HUDEP-2 (cell line): ENCODE data around the gene VOPP1.

Experiments
- DNase-seq, 76 experiments: peaks; one replicate each; lab custom pipeline; 2025; ENCODE audit not compliant: unreplicated experiment in 76 of 76; lab: John Stamatoyannopoulos, UW

The VOPP1 gene

DNA sequence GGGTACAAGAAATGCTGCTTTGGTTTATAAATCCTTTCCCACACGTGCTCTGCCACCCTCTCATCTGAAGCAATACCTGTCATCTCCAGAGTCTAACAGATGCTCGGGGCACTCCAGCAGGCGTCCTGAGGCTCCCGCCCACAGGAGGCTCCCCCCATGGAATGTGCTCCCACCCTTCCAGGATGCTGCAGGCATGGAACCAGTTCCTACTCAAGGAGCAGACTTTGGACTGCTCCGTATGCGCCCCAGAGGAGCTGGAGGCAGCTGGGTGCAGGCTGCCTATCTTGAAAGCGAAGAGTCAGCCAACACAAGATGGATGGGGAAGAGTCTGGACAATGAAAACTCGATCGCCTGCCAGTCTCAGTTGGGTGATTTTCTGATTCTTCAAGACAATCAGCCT lies 75.4 kb downstream of the VOPP1 start:
- DNase-seq, result no peak

DNA sequence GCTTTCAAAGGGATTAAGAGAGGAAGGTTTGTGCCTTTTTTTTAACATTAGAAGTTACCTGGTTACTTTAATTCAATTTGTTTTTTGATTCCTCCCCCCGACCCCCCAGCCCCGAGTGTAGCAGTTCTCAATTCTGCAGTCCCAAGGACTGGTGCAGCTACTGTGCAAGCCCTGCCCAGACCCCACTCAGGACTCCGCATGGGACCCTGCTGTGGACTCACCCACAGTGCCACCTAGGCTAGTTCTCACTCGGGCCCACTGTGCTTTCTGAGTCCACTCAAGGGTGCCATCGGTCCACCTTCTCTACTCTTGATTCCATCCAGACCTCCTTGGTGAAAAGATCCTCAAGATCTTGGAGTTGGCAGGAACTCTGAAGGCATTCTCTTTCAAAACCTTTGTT lies 77.4 kb downstream of the VOPP1 start:
- DNase-seq, result no peak

DNA sequence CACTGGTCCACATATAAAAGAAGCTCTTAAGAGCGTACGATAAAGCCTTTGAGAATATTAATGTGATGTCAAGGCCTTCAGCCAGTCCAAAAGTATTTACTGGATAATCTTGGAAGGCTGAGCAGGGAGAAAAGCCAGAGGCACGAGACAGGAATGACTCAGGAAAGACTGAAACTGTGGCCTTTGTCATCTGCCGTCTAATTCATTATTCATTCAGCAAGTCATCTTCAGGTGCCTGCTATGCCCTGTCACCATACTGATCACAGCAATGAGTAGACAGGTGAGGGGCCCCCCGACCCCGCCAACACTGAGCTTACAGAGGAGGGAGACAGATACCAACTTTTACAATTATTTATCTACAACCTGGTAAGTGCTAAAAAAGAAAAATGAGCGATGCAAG lies 78.9 kb downstream of the VOPP1 start:
- DNase-seq, result no peak

DNA sequence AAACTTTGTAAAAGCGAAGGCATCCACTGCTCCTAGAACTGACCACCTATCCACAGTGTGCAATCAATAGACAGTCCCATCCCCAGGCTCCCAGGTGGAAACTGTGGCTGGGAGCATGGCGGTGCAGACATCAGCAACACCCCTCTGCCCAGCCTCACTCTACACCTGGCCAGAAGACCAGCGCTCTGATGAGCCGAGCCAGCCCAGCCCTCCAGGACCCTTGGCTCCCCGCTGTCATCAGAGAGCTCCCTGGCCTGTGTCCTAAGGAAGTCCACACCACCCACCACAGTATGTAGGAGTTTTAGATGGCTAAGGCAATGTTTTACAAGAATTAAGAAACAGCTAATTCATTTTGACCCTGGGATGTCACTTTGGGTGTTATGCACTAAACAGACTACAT lies 81.0 kb downstream of the VOPP1 start:
- DNase-seq, result no peak

DNA sequence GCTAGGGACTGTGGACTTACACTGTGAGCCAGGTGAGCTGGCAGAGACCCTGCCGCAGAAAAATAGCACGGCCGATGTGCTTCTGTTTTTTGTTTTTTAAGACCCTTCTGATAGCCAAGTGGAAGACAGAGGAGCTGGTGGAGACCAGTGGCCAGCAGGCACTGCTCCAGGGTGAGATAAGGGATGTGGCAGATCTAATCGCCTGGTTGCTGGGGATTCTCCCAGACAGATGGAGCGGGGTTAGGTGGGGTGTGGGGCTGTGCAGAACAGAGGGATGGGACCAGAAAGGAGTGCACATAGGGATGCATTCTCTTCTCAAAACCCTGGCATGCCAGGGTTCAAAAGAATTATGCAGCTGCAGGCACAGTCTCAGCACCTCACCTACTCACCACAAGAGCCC lies 82.2 kb downstream of the VOPP1 start:
- DNase-seq, result no peak

DNA sequence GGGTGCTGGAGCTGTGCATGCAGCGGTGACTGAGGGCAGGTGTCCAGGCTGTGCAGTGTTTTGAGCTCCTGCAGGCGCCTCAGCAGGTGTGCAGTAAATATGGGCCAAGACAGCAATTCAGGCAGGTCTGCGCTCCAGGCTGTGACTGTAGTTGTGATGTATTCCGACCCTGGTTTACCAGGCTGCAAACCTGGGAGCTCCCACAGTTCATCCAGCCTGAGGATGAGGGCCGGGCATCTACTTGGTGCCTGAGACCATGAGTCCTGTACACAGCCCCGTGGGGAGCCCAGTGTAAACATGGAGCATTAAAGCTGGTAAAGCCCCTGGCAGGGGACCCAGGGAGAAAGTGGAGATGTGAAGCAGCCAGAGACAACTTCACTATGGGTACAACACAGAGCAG lies 82.8 kb downstream of the VOPP1 start:
- DNase-seq, result no peak

DNA sequence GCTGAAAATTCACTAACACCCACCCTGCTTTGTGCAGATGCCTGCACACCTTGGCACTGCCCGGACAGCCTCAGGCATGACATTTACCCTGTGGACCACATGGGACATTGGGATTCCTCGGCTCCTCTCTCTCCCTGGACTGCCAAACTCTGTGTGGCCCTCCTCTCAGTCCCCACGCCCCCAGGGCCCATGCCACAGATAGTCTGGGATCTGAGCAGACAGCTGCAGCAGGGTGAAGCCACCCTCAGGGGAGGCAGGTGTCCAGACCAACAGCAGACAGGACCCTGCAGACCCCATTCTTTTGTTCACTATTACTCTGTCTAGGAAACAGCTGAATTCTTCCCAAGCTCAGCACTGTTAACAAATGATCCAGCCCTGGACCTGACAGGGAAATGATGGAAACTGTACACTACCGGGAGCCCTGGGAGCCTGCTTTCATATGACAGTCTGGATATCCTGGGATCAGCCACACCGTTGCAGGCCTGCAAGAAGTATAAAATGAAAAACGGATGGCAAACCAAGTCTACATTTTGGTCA lies 83.4 kb downstream of the VOPP1 start:
- DNase-seq, result no peak

DNA sequence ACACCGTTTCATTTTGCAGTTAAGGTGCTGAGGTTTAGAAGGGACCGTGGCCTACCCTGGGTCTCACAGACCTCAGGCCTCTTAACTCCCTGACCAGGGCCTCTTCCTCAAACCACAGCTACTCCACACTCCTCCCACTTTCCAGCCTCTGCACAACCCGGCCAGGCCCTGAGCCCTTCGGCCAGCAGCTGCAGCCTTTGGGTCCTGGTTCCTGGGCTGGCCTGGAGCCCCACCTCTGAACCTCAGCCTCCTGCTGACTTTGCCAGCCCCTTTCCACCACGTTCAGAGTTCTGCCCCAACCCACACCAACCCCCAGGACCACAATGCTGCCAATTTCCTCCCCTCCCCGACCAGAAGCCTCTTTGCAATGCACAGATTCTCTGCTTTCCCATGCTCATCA lies 84.1 kb downstream of the VOPP1 start:
- DNase-seq, result no peak

DNA sequence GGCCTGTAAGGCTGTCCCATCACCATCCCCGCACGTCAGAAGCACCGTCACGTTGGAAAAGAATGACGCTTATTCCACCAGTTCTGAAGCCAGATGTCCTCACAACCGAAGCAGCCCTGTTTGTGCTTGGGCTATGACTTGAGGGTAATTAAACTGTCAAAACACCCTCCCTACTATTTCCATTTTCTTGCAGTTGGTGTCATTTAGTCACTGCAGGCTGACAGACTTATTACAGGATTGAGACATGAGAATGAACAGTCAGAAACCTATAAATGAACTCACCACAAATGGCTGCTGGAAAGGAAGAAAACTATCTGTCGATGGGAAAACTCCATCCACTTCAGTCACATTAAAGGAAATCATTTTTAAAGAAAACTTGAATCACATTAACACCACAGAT lies 85.3 kb downstream of the VOPP1 start:
- DNase-seq, result no peak

DNA sequence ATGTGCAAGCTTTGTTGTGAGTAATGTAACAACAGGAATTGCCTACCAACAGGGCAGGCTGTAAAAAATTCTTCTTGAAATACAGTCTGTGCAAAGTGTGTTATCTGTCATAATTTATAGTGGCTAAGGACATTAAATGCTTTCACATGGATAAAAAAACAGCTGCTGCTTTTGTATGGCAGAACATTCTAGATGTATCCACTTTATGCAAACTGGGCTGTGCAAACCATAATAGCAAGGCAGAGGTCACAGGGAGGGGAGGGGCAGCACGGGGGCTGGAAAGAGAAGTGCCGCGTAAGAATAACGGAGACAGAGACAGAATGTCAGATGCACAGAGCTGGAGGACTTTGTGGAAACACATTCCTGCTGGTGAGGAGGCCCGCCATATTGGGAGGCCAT lies 86.1 kb downstream of the VOPP1 start:
- no peak for DNase-seq

DNA sequence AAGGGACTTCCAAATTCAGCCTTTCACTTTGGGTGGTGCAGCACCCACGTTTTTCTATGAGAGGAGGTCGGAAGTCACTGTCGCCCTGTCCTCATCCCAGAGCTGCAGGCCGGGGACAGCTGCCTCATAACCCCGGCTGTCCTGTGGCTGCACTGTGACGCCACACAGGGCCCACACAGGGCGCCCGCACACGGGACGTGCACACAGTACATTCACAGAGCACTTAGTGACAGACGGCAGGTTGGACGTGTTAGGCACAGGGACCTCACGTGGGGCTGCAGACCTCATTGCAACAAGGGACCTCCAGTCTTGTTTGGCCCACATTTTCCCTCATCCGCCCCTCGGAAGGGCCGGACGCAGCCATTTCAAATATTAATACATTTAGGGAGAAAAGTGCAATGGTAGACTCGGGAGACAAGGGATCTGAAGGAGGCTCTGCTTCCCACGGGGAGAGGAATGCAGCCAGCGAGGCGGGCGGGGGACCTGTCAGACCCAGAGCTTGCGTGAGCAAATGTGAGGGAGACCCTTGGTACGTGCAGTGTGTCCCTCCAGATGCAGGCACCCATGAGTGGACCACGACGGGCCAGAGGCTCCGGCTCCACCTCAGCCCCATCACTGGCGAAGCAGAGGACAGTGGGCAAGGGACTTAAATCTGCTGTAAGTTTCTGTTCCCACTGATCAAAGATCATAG lies 86.7 kb downstream of the VOPP1 start:
- no peak for DNase-seq

DNA sequence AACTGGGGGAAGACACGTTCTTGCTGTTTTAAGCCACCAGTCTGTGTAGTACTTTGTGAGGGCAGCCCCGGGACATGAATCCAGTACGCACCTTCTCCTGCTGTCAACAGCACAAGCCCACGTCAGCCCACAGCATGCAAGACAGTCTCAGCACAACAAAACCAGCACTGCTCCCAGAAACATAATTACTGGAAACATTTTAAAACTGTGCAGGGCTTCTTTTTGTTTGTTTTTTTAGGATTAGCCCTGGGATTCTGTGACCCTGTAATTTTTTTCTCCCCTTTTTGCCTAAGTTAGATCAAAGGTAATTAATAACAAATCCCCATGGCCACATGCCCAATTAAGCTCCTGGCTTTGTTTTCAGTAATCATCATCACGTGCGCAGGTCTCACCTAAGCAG lies 87.5 kb downstream of the VOPP1 start:
- DNase-seq, result no peak

DNA sequence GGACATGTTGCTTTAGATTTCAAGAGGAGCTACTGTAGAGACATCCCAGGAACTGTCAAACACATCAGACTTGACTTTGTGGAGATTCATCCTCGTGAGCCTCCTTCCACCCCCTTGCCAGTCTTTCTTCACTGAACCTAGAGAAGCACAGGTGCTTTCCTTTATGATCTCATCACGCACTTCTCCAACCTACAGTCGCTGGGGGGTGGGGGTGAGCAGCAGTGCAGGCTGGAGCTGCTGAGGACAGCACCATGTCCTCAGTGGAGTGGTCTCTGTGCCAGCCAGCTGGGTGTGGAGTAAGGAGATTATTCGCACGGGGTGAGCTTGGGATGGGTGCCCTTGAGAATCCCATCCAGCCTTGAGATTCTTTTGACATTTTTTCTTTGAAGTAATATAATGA lies 88.1 kb downstream of the VOPP1 start:
- no peak for DNase-seq

DNA sequence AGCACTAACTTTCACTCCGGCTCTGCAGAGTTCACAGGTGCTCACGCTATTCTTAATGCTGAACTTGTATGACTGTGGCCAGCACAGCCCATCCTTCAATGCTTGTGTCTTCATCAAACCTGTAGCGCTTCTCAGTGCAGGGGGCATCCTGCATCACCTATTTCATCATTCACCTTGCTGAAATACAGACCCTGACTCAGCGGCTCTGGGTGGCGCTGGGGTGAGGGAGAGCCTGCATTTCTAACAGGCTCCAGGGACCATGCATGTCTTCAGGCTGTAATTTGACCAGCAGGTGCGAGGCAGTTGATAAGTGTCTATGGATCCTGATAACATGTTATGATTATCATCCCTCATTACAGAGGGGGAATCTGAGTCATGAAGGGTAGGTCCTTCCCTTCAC lies 89.3 kb downstream of the VOPP1 start:
- no peak for DNase-seq

DNA sequence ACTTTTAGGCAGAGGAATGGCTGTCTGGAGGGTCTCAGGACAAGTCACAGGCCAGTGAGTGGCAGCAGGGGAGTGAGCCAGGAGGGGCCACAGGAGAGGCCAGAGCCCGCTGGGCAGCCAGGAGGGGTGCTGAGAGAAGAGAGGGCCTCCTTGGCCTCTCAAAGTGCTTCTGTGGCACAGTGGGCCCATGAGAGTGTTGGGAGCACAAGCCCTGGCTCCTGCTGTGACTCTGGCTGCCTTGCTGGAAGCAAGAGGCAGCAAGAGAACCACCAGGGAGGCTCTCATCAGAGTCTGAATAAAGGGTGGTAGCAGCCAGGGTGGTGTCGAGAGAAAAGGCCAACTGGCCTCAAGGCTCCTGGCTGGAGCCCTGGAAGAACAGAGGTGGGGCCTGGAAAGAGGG lies 91.1 kb downstream of the VOPP1 start:
- no peak for DNase-seq

DNA sequence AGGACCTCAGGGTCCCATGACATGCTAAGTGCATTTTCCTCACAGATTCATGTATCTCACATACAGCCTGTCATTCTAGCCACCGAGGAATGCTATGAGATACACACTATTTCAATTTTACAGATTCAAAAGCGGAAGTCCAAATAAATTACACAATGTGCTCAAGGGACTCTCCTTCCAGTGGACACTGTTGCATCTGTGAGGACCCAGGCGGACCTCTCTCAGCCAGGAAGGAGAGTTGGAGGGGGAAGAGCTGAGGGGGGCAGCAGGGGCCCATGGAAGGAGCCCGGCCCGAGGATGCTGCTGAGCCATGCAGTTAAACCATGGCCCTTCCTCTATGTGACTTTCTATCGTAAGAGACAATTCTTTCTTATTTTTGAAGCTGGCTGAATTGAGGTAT lies 93.6 kb downstream of the VOPP1 start:
- no peak for DNase-seq

DNA sequence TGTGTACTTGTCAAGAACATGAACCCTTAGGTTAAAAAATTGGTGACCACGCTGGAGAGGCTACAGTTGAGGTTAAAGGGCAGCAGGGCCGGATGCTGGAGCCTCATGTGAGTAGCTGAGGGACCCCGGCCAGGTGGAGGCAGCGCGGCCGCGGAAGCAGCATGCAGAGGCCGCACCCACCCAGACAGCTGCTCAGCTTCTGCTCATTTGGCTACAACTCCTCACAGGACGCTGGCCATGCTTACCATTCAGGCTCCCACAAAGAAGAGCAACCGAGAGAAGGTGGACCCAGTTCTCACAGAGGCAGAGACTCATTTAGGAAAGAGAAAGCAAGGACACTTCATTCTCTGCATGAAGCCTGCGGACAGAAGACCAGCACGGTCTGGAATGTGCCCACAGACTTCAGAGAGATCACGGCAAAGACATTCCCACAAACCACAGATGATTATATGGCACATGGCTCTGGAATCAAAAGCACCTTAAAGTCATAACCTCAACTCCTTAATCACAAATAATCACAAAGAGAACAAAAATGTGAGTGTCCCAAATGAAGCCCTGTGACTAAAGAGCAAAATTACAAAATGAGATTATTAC lies 94.4 kb downstream of the VOPP1 start:
- DNase-seq, result no peak

DNA sequence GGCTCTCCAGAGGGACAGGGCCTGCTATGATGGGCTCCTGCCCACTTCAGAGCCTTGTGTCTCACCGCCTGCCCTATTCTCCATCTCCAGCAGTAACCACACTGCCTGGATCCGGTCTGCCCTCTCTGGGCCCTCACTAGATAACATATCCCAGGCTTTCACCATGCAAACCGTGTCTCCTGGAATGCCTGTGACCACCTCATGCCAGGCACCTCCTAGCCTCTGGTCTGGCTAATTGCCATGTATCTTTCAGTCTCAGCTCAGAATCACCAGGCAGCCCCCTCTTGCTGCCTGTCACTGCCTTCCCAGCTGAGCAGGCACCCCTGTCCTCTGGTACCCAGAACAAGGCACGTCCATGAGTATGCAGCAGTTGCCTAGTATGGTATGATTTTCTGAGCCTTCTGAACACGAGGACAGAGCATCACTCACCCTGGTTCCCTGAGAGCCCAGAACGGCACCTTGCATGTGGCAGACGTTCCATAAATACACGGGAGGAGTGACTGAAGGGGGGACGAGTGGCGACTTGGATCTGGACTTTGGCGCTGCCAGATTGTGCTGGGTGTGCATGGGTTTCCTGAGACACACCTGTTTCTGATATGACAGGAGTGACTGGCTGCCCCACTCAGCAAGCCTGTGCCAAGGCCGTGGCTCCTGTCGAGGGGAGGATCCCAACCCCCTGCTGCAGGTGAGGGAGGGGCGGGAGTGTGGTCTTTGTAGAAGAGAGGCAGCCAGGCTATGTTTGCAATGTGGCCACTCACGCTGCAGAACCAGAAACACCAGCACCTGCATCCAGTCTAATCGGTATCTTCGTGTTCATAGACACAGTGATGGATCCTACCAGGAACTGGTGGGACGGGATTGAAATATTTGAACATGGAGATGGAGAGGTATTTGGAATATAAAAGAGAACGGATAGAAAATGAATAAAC lies 95.2 kb downstream of the VOPP1 start:
- DNase-seq, result no peak

DNA sequence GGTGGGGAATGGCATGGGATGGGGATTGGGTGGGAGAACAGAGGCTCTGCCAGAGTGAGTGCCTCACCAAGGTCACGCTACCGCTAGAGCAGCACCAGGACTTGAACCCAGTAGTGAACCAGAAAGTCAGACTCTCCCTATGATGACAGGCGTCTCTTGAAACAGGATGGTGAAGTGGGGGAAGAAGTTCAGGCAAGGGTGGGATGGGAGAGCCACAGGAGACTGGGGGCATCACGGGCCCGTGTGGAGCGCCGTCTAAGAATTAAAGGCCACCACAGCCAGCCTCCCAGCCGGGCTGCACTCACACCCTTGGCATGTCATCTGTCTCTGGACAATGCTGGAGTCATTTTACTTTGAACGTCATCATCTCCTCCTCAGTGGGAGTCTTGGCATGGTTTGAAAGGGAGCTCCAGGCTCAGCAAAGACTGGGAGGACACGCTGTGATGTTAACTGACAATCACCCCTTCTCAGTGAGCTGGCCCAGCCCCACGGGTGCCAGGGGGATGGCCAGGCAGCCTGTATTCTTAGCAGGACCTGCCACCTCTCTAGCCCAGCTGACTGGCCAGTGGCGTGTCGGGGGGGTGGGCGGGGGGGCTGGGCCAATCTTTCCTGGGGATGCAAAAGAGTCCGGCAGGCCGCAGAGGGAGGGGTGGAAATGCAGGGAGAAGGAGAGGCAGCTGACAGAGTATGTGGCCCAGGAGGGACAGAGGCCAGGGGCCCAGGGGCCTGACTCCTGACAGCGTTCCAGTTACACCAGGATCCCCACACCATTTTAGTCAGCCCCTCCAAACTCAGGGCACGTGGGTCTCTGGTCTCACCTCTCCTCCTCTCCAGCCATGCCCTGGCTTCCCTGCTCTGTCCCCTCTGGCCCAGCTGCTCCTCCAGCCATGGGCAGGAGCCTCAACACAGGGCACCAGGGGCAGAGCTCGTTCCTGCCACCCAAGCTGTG lies 96.2 kb downstream of the VOPP1 start:
- no peak for DNase-seq
